Natural killer cell (primary cell): ENCODE data around the gene QARS1. TPM values are rescaled to one million over a fixed set of nuclear protein-coding genes. Genes with fewer than 3 reads are reported as not detected.

Source experiments
- ATAC-seq, 3 donors: fragments of 150-1000 bp in 2 of 3; fragments of 200-7000 bp in 1 of 3; cut with Tn5 transposase; 1 replicate in 1 of 3; 2 replicates in 2 of 3; pipeline ENCODE4 v1.10.0; 2021; ENCODE audit warnings: mild to moderate bottlenecking in 2 of 3, moderate library complexity in 2 of 3
- DNase-seq, 2 donors: peaks; one replicate each; pipeline versions ENCODE4 v3.0.0 to v3.0.0-alpha.2; 2013 to 2021; ENCODE audit warnings: mixed read lengths in 1 of 2
- H3K27ac ChIP-seq: one replicate; pipeline ENCODE4 v1.5.1; 2013; ENCODE audit warnings: mild to moderate bottlenecking, low read length
- H3K27me3 ChIP-seq: one replicate; pipeline ENCODE4 v1.6.1; 2013; ENCODE audit warnings: low read length; ENCODE audit not compliant: control insufficient read depth, insufficient read depth
- H3K36me3 ChIP-seq: one replicate; pipeline ENCODE4 v1.6.1; 2013; ENCODE audit warnings: low read length; ENCODE audit not compliant: control insufficient read depth, insufficient read depth
- H3K4me1 ChIP-seq: one replicate; pipeline ENCODE4 v1.6.1; 2013; ENCODE audit warnings: low read length; ENCODE audit not compliant: control insufficient read depth, insufficient read depth
- H3K4me3 ChIP-seq: one replicate; pipeline ENCODE4 v1.5.1; 2013; ENCODE audit warnings: low read length
- H3K9me3 ChIP-seq: one replicate; pipeline ENCODE4 v1.6.1; 2013; ENCODE audit warnings: low read length; ENCODE audit not compliant: control insufficient read depth, insufficient read depth
- H3K27ac Mint-ChIP-seq, 2 donors: one replicate each; pipeline ENCODE4 v1.8.0; 2022; ENCODE audit warnings: mild to moderate bottlenecking in 2 of 2, mixed read lengths in 2 of 2, moderate library complexity in 1 of 2
- H3K27me3 Mint-ChIP-seq, 2 donors: one replicate each; pipeline ENCODE4 v1.8.0; 2022; ENCODE audit warnings: low read depth in 2 of 2, mixed read lengths in 2 of 2
- H3K36me3 Mint-ChIP-seq: one replicate; pipeline ENCODE4 v1.8.0; 2022; ENCODE audit warnings: mixed read lengths
- H3K4me1 Mint-ChIP-seq, 2 donors: one replicate each; pipeline ENCODE4 v1.8.0; 2022; ENCODE audit warnings: mixed read lengths in 2 of 2
- H3K4me3 Mint-ChIP-seq: one replicate; pipeline ENCODE4 v1.8.0; 2022; ENCODE audit warnings: mild to moderate bottlenecking, moderate library complexity, mixed read lengths
- H3K9me3 Mint-ChIP-seq, 2 donors: one replicate each; pipeline ENCODE4 v1.8.0; 2022; ENCODE audit warnings: mixed read lengths in 2 of 2
- CTCF ChIP-seq: fragments of 200-600 bp; IDR thresholded peaks from one replicate; pipeline ENCODE4 v1.8.0; 2022; ENCODE audit warnings: antibody characterized with exemption
- WGBS: methylation state at CpG from one replicate; pipeline ENCODE4 v1.1.7; 2013; ENCODE audit warnings: missing lambda C conversion rate; ENCODE audit not compliant: insufficient coverage; 5-methylcytosine and 5-hydroxymethylcytosine counted together
- intact Hi-C: fragments of 100-400 bp; cut with micrococcal nuclease; formaldehyde crosslinking; loops from one replicate; pipeline ENCODE4 v1.14.2; 2022
- total RNA-seq, 4 donors: library from RNA; stranded (reverse); fragments of 120-200 nt in 1 of 4; gene quantifications; one replicate each; pipeline versions ENCODE4 v1.2.3 to v1.2.4, GENCODE V29; 2013 to 2022

The QARS1 gene
- total RNA-seq, 3 donors from 2014 or later (not counting 1 experiment from before 2014, with no cell fraction given) = 250 to 280 (median 258) TPM

GRCh38 chr3:49124203-49124602 is 19.6 kb upstream of the QARS1 start:
- H3K4me1 ChIP-seq = peaks cover 20% of the 10 kb centered on the region
- ATAC-seq (no peak), DNase-seq (no peak)
- Mint-ChIP-seq H3K36me3 (no peaks in the 10 kb centered on the region), H3K4me3 (no peak overlapping the region), H3K9me3 (no peaks in the 10 kb centered on the region), H3K4me1 (peaks cover 1 to 6% of the 10 kb centered on the region in 2 donors), H3K27me3 (no peaks in the 10 kb centered on the region), H3K27ac (no peak overlapping the region)
- WGBS = 94% methylated on average over 7 of the region's 7 CpGs
- H3K36me3 ChIP-seq = no peaks in the 10 kb centered on the region
- no peaks in the 10 kb centered on the region for H3K9me3 ChIP-seq
- H3K27me3 ChIP-seq = no peaks in the 10 kb centered on the region
- H3K27ac ChIP-seq = no peak overlapping the region
- intact Hi-C loops = no loop called here
- no peak for TF ChIP-seq CTCF
- H3K4me3 ChIP-seq = no peak overlapping the region

GRCh38 chr3:49123687-49124086 is 19.1 kb upstream of the QARS1 start:
- intact Hi-C loops = no loop called here
- Histone ChIP-seq H3K4me1 (peaks cover 24% of the 10 kb centered on the region), H3K9me3 (no peaks in the 10 kb centered on the region), H3K27ac (no peak overlapping the region), H3K27me3 (no peaks in the 10 kb centered on the region), H3K4me3 (no peak overlapping the region), H3K36me3 (peaks cover 1% of the 10 kb centered on the region)
- DNase-seq (no peak), ATAC-seq (no peak)
- H3K9me3 Mint-ChIP-seq = no peaks in the 10 kb centered on the region
- H3K4me3 Mint-ChIP-seq = no peak overlapping the region
- no peak for TF ChIP-seq CTCF
- WGBS = 96% methylated on average over 17 of the region's 17 CpGs
- no peaks in the 10 kb centered on the region for H3K36me3 Mint-ChIP-seq
- H3K27ac Mint-ChIP-seq = no peak overlapping the region
- no peaks in the 10 kb centered on the region for H3K27me3 Mint-ChIP-seq
- peaks cover 5 to 11% of the 10 kb centered on the region in 2 donors for H3K4me1 Mint-ChIP-seq

GRCh38 chr3:49122886-49123545 is 18.5 kb upstream of the QARS1 start:
- Mint-ChIP-seq H3K4me1 (peaks cover 5 to 12% of the 10 kb centered on the region in 2 donors), H3K27me3 (no peaks in the 10 kb centered on the region)

More at GRCh38 chr3:49122886-49123545, 18.5 kb upstream of the QARS1 start:
- intact Hi-C loops = no loop called here
- no peak overlapping the region for H3K4me3 ChIP-seq
- 95% methylated on average over 17 of the region's 17 CpGs for WGBS
- no peak for TF ChIP-seq CTCF
- Mint-ChIP-seq H3K36me3 (no peaks in the 10 kb centered on the region), H3K9me3 (no peaks in the 10 kb centered on the region), H3K4me3 (no peak overlapping the region), H3K27ac (peak overlapping the region; percentile 11 to 87)
- no peaks in the 10 kb centered on the region for H3K27me3 ChIP-seq
- no peak overlapping the region for H3K27ac ChIP-seq
- H3K4me1 ChIP-seq = peaks cover 24% of the 10 kb centered on the region
- H3K9me3 ChIP-seq = no peaks in the 10 kb centered on the region
- peaks cover 3% of the 10 kb centered on the region for H3K36me3 ChIP-seq
- no peak for ATAC-seq
- no peak for DNase-seq
